Measurements from ENCODE around the gene TMEM141. TPM values are rescaled to one million over a fixed set of nuclear protein-coding genes. Genes with fewer than 3 reads are reported as not detected.
"Not testable (repeated sequence)": the region's sequence is repeated elsewhere in the genome, so short reads cannot be mapped to it uniquely, and the experiment has no call there.

The TMEM141 gene
- total RNA-seq, 4 donors from 2014 or later = 60.7 to 70.8 (median 66.9) TPM

DNA sequence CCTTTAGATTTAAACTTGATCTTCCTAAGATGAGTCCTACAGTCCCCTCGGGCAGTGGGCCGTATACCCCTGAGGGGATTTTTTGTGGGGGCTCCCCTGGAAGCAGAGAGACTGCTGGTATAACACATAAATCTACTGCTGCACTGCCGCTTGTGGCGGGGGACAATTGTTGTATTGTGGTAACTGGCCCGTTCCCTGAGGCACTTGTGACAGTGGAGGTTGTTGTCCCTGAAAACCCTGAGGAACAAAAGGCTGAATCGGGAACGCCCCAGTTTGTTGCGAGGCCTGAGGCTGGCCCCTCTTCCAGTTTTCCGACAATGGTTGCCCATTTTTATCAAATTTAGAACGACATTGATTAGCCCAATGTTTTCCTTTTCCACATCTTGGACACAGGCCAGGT is 4.7 kb upstream of the TMEM141 start:
- Histone ChIP-seq H3K4me3 (no peak overlapping the region), H3K36me3 (no peaks in the 10 kb centered on the region), H3K9me3 (no peaks in the 10 kb centered on the region), H3K27me3 (no peaks in the 10 kb centered on the region), H3K27ac (peak overlapping the region; percentile 61 to 84 (median 67)), H3K4me1 (peaks cover 0 to 28% (median 17%) of the 10 kb centered on the region in 4 donors)
- DNase-seq (ENCODE audit: low spot score in 2 of 2) = no peak
- TF ChIP-seq EP300 (IDR thresholded peaks at IDR 0.05) = no peak
- no peak for TF ChIP-seq POLR2A (IDR thresholded peaks at IDR 0.05)
- TF ChIP-seq, protein P1, sequence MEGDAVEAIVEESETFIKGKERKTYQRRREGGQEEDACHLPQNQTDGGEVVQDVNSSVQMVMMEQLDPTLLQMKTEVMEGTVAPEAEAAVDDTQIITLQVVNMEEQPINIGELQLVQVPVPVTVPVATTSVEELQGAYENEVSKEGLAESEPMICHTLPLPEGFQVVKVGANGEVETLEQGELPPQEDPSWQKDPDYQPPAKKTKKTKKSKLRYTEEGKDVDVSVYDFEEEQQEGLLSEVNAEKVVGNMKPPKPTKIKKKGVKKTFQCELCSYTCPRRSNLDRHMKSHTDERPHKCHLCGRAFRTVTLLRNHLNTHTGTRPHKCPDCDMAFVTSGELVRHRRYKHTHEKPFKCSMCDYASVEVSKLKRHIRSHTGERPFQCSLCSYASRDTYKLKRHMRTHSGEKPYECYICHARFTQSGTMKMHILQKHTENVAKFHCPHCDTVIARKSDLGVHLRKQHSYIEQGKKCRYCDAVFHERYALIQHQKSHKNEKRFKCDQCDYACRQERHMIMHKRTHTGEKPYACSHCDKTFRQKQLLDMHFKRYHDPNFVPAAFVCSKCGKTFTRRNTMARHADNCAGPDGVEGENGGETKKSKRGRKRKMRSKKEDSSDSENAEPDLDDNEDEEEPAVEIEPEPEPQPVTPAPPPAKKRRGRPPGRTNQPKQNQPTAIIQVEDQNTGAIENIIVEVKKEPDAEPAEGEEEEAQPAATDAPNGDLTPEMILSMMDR (IDR thresholded peaks at IDR 0.05) = no peak
- WGBS, 2 donors = 35 to 55% methylated on average over 10 of the region's 10 CpGs

DNA sequence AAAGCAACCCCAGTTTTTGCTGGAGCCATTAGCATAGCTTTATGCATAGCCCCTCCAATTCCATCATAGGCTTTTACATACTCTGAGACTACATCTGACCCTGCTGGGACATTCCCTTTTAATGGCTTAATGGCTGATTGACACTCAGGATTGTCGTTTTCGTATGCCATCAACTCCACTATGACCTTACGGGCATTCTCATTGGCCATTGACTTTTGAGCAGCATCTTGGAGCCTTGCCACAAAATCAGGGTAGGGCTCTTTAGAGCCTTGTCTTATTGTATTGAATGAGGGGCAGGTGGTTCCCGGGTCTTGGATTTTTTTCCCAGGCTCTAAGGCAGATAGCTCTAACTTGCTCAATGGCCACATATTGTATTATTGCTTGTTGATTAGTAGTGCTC is 4.2 kb upstream of the TMEM141 start:
- peak overlapping the region; percentile 61 to 84 (median 67) for H3K27ac ChIP-seq
- H3K4me1 ChIP-seq = peaks cover 0 to 33% (median 21%) of the 10 kb centered on the region in 4 donors
- H3K27me3 ChIP-seq; H3K9me3 ChIP-seq; DNase-seq (ENCODE audit: low spot score in 2 of 2); H3K4me3 ChIP-seq; H3K36me3 ChIP-seq: not testable (repeated sequence)
- WGBS, 2 donors = 27% methylated on average over 4 of the region's 4 CpGs

DNA sequence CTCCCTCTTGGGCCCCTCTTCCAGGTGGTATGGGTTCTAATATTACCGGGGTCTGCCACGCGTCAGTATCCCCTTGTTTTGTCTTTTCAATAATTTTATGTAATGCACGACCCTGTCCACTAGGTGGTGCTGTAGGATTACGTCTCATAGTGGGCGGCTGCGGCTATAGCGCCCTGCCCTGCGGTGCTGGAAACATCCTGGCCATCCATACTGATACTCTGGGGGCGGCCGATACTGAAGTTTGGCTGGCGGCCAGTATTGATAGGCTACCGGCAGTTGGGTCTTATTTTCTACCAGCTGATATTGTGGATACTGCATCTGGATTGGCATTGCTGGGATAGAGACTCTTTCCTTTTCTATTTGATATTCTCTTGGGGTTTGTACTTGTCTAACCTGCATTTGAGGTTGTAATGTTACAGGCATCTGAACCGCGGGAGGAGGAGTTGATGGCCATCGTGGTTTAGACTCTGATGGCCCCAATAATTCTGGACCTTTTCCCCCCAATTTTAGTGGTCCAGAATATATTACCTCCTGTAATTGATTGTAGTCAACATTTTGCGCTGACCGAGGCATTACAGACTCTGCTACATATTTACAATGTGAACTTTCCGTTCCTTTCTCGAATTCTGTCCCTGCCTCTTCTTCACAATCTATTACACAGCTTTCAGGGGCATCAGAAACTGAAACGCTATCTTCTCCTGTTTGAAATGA is 3.3 kb upstream of the TMEM141 start:
- 21 to 22% methylated on average over 21 of the region's 21 CpGs for whole genome bisulfite sequencing, 2 donors
- Histone ChIP-seq H3K27ac (peak overlapping the region in 3 of 4 donors; percentile 61 to 84 (median 70)), H3K4me3 (no peak overlapping the region), H3K4me1 (peaks cover 0 to 42% (median 25%) of the 10 kb centered on the region in 4 donors), H3K9me3 (no peaks in the 10 kb centered on the region), H3K27me3 (no peaks in the 10 kb centered on the region), H3K36me3 (peaks cover 0 to 4% (median 0%) of the 10 kb centered on the region in 3 donors)
- TF ChIP-seq, protein P1 (IDR thresholded peaks at IDR 0.05) = peak; percentile 72 to 91 (median 86)
- TF ChIP-seq POLR2A (IDR thresholded peaks at IDR 0.05) = no peak
- peak in 1 of 2 donors; percentile 18 for TF ChIP-seq EP300 (IDR thresholded peaks at IDR 0.05)
- peak in 1 of 2 donors; percentile 77 for DNase-seq (ENCODE audit: low spot score in 2 of 2)

DNA sequence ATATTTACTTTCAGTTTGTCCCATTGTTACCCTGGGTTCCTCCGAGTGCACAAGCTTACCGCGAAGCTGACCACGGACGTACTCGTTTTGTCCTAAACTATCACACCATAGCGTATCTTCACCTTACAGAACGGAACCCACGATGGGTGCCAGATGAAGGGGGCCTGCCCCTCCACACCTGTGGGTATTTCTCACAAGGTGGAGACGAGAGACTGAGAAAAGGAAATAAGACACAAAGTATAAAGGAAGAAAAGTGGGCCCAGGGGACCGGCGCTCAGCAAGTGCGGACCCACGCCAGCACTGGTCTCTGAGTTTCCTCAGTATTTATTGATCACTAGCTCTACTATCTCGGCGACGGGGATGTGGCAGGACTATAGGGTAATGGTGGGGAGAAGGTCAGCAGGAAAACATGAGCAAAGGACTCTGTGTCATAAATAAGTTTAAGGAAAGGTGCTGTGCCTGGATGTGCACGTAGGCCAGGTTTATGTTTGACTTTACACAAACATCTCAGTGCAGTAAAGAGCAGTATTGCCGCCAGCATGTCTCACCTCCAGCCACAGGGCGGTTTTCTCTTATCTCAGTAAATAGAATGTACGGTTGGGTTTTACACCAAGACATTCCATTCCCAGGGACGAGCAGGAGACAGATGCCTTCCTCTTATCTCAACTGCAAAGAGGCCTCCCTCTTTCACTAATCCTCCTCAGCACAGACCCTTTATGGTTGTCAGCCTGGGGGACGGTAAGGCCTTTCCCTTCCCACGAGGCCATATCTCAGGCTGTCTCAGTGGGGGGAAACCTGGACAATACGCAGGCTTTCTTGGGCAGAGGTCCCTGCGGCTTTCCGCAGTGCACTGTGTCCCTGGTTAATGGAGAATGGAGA is 2.3 kb upstream of the TMEM141 start:
- Histone ChIP-seq H3K36me3 (peaks cover 0 to 15% (median 0%) of the 10 kb centered on the region in 3 donors), H3K27ac (peak overlapping the region in 3 of 4 donors; percentile 2 to 98 (median 94)), H3K4me1 (peaks cover 0 to 51% (median 25%) of the 10 kb centered on the region in 4 donors)
- not testable (repeated sequence) for H3K4me3 ChIP-seq; H3K27me3 ChIP-seq; DNase-seq (ENCODE audit: low spot score in 2 of 2); H3K9me3 ChIP-seq
- WGBS, 2 donors = 77 to 79% methylated on average over 27 of the region's 27 CpGs

DNA sequence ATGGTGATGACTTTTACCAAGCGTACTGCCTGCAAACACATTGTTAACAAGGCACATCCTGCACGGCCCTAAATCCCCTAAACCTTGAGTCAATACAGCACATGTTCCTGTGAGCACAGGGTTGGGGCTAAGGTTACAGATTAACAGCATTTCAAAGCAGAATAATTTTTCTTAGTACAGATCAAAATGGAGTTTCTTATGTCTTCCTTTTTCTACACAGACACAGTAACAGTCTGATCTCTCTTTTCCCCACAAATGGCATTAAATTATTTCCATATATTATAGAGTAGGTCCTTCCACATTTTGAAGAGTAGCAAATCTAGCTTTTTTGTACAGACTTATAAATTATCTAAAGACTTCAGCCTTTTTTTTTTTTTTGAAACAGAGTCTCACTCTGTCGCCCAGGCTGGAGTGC is 1.6 kb upstream of the TMEM141 start:
- no peak for DNase-seq (ENCODE audit: low spot score in 2 of 2)
- Histone ChIP-seq H3K27ac (peak overlapping the region; percentile 2 to 98 (median 88)), H3K9me3 (no peaks in the 10 kb centered on the region), H3K36me3 (peaks cover 0 to 21% (median 0%) of the 10 kb centered on the region in 3 donors), H3K27me3 (no peaks in the 10 kb centered on the region), H3K4me3 (no peak overlapping the region), H3K4me1 (peaks cover 0 to 48% (median 25%) of the 10 kb centered on the region in 4 donors)
- TF ChIP-seq EP300 (IDR thresholded peaks at IDR 0.05) = no peak
- TF ChIP-seq POLR2A (IDR thresholded peaks at IDR 0.05) = no peak
- TF ChIP-seq, protein P1 (IDR thresholded peaks at IDR 0.05) = no peak
- WGBS, 2 donors = 68 to 73% methylated on average over 3 of the region's 3 CpGs
